Stimulated activated CD4-positive, alpha-beta T cell treated with anti-CD3 and anti-CD28 coated beads, Interleukin-15, amount 100 ng/mL, for 48 hours (primary cell): Measurements from ENCODE around the gene GNB2.

Source experiments
- DNase-seq, 2 donors: peaks; one replicate each; pipeline ENCODE4 v3.0.0-alpha.2; 2020; ENCODE audit warnings: low read depth in 2 of 2

The GNB2 gene

GRCh38 chr7:100726996-100727761, 53.6 kb downstream of the GNB2 start:
- DNase-seq = no peak

GRCh38 chr7:100728196-100728595, 54.7 kb downstream of the GNB2 start:
- no peak for DNase-seq
